Measurements from ENCODE around the gene LRMDA.

Gene LRMDA

GRCh38 chr10:75936841-75937240 is 505.4 kb downstream of the LRMDA start:
- no peak for DNase-seq

- DNase-seq, result no peak
Measured at GRCh38 chr10:75937823-75938222, 506.4 kb downstream of the LRMDA start.

GRCh38 chr10:75938380-75939122 is 507.1 kb downstream of the LRMDA start:
- DNase-seq, result no peak

- no peak for DNase-seq
Measured at GRCh38 chr10:75939541-75939940, 508.1 kb downstream of the LRMDA start.

GRCh38 chr10:75940742-75941141 is 509.3 kb downstream of the LRMDA start:
- no peak for DNase-seq

GRCh38 chr10:75941223-75941801 is 509.9 kb downstream of the LRMDA start:
- DNase-seq, result no peak

GRCh38 chr10:75944061-75944460 is 512.6 kb downstream of the LRMDA start:
- DNase-seq, result no peak

- DNase-seq, result no peak
Measured at GRCh38 chr10:75948583-75948982, 517.2 kb downstream of the LRMDA start.

GRCh38 chr10:75950307-75950706 is 518.9 kb downstream of the LRMDA start:
- DNase-seq, result no peak

GRCh38 chr10:75950997-75951589 is 519.7 kb downstream of the LRMDA start:
- no peak for DNase-seq

GRCh38 chr10:75951627-75952026 is 520.2 kb downstream of the LRMDA start:
- DNase-seq, result no peak

GRCh38 chr10:75952093-75952492 is 520.7 kb downstream of the LRMDA start:
- no peak for DNase-seq

- DNase-seq, result no peak
Measured at GRCh38 chr10:75954486-75954885, 523.1 kb downstream of the LRMDA start.

- no peak for DNase-seq
Measured at GRCh38 chr10:75955973-75956502, 524.6 kb downstream of the LRMDA start.

GRCh38 chr10:75956624-75957023 is 525.2 kb downstream of the LRMDA start:
- no peak for DNase-seq

- DNase-seq, result no peak
Measured at GRCh38 chr10:75957314-75958120, 526.1 kb downstream of the LRMDA start.

- no peak for DNase-seq
Measured at GRCh38 chr10:75959209-75959608, 527.8 kb downstream of the LRMDA start.

- DNase-seq, result no peak
Measured at GRCh38 chr10:75959912-75960311, 528.5 kb downstream of the LRMDA start.

- DNase-seq, result no peak
Measured at GRCh38 chr10:75962395-75963061, 531.1 kb downstream of the LRMDA start.

- DNase-seq, result no peak
Measured at GRCh38 chr10:75967491-75967890, 536.1 kb downstream of the LRMDA start.

- no peak for DNase-seq
Measured at GRCh38 chr10:75969031-75969430, 537.6 kb downstream of the LRMDA start.

- no peak for DNase-seq
Measured at GRCh38 chr10:75971402-75972211, 540.2 kb downstream of the LRMDA start.
